ENCODE data around the gene CNNM3. TPM values are rescaled to one million over a fixed set of nuclear protein-coding genes. Genes with fewer than 3 reads are reported as not detected.
A peak's percentile ranks its signal among the peaks of the same experiment; 100 is the strongest.

The CNNM3 gene
- total RNA-seq, 1 experiment from 2014 or later, result 13.8 TPM

- H3K4me3 ChIP-seq (ENCODE audit: insufficient read depth, low read depth, low read length), result no peak overlapping the region
- H3K27me3 ChIP-seq (ENCODE audit: control insufficient read depth, insufficient read depth, low read length), result peaks cover 5% of the 10 kb centered on the region
- peak; percentile 72 for DNase-seq
- peaks cover 15% of the 10 kb centered on the region for H3K36me3 ChIP-seq (replicated peaks; ENCODE audit: control insufficient read depth, insufficient read depth, low read length)
Observed at GRCh38 chr2:96819876-96820511, 3.9 kb downstream of the CNNM3 start.

- Histone ChIP-seq H3K4me3 (ENCODE audit: insufficient read depth, low read depth, low read length) (no peak overlapping the region), H3K27me3 (ENCODE audit: control insufficient read depth, insufficient read depth, low read length) (peaks cover 5% of the 10 kb centered on the region), H3K36me3 (replicated peaks; ENCODE audit: control insufficient read depth, insufficient read depth, low read length) (peaks cover 21% of the 10 kb centered on the region)
- no peak for DNase-seq
Observed at GRCh38 chr2:96821113-96821675, 5.1 kb downstream of the CNNM3 start.

GRCh38 chr2:96822786-96823185, 6.7 kb downstream of the CNNM3 start:
- no peak for DNase-seq
- no peak overlapping the region for H3K4me3 ChIP-seq (ENCODE audit: insufficient read depth, low read depth, low read length)
- H3K27me3 ChIP-seq (ENCODE audit: control insufficient read depth, insufficient read depth, low read length), result no peaks in the 10 kb centered on the region
- peaks cover 24% of the 10 kb centered on the region for H3K36me3 ChIP-seq (replicated peaks; ENCODE audit: control insufficient read depth, insufficient read depth, low read length)

- no peak for DNase-seq
- Histone ChIP-seq H3K27me3 (ENCODE audit: control insufficient read depth, insufficient read depth, low read length) (no peaks in the 10 kb centered on the region), H3K36me3 (replicated peaks; ENCODE audit: control insufficient read depth, insufficient read depth, low read length) (peaks cover 26% of the 10 kb centered on the region), H3K4me3 (ENCODE audit: insufficient read depth, low read depth, low read length) (no peak overlapping the region)
Observed at GRCh38 chr2:96823198-96823597, 7.1 kb downstream of the CNNM3 start.

GRCh38 chr2:96824079-96824870, 8.2 kb downstream of the CNNM3 start:
- H3K27me3 ChIP-seq (ENCODE audit: control insufficient read depth, insufficient read depth, low read length), result no peaks in the 10 kb centered on the region
- H3K4me3 ChIP-seq (ENCODE audit: insufficient read depth, low read depth, low read length), result no peak overlapping the region
- H3K36me3 ChIP-seq (replicated peaks; ENCODE audit: control insufficient read depth, insufficient read depth, low read length), result peaks cover 31% of the 10 kb centered on the region
- DNase-seq, result no peak

- Histone ChIP-seq H3K36me3 (replicated peaks; ENCODE audit: control insufficient read depth, insufficient read depth, low read length) (peaks cover 31% of the 10 kb centered on the region), H3K27me3 (ENCODE audit: control insufficient read depth, insufficient read depth, low read length) (no peaks in the 10 kb centered on the region), H3K4me3 (ENCODE audit: insufficient read depth, low read depth, low read length) (no peak overlapping the region)
- DNase-seq, result no peak
Observed at GRCh38 chr2:96825057-96825456, 9.0 kb downstream of the CNNM3 start.

- no peak for DNase-seq
- Histone ChIP-seq H3K36me3 (replicated peaks; ENCODE audit: control insufficient read depth, insufficient read depth, low read length) (peaks cover 34% of the 10 kb centered on the region), H3K27me3 (ENCODE audit: control insufficient read depth, insufficient read depth, low read length) (no peaks in the 10 kb centered on the region), H3K4me3 (ENCODE audit: insufficient read depth, low read depth, low read length) (no peak overlapping the region)
Observed at GRCh38 chr2:96826546-96827278, 10.6 kb downstream of the CNNM3 start.

GRCh38 chr2:96828436-96828835, 12.4 kb downstream of the CNNM3 start:
- H3K36me3 ChIP-seq (replicated peaks; ENCODE audit: control insufficient read depth, insufficient read depth, low read length), result peaks cover 34% of the 10 kb centered on the region

GRCh38 chr2:96828874-96829273, 12.8 kb downstream of the CNNM3 start:
- Histone ChIP-seq H3K36me3 (replicated peaks; ENCODE audit: control insufficient read depth, insufficient read depth, low read length) (peaks cover 34% of the 10 kb centered on the region), H3K4me3 (ENCODE audit: insufficient read depth, low read depth, low read length) (no peak overlapping the region), H3K27me3 (ENCODE audit: control insufficient read depth, insufficient read depth, low read length) (no peaks in the 10 kb centered on the region)
- DNase-seq, result no peak

More at GRCh38 chr2:96828436-96828835, 12.4 kb downstream of the CNNM3 start:
- no peak for DNase-seq
- Histone ChIP-seq H3K27me3 (ENCODE audit: control insufficient read depth, insufficient read depth, low read length) (no peaks in the 10 kb centered on the region), H3K4me3 (ENCODE audit: insufficient read depth, low read depth, low read length) (no peak overlapping the region)

GRCh38 chr2:96830044-96830562, 14.0 kb downstream of the CNNM3 start:
- H3K36me3 ChIP-seq (replicated peaks; ENCODE audit: control insufficient read depth, insufficient read depth, low read length), result peaks cover 32% of the 10 kb centered on the region
- H3K27me3 ChIP-seq (ENCODE audit: control insufficient read depth, insufficient read depth, low read length), result no peaks in the 10 kb centered on the region
- DNase-seq, result no peak
- no peak overlapping the region for H3K4me3 ChIP-seq (ENCODE audit: insufficient read depth, low read depth, low read length)

- no peaks in the 10 kb centered on the region for H3K27me3 ChIP-seq (ENCODE audit: control insufficient read depth, insufficient read depth, low read length)
- DNase-seq, result peak; percentile 73
- no peak overlapping the region for H3K4me3 ChIP-seq (ENCODE audit: insufficient read depth, low read depth, low read length)
- H3K36me3 ChIP-seq (replicated peaks; ENCODE audit: control insufficient read depth, insufficient read depth, low read length), result peaks cover 26% of the 10 kb centered on the region
Observed at GRCh38 chr2:96831679-96832078, 15.6 kb downstream of the CNNM3 start.

GRCh38 chr2:96832408-96832753, 16.3 kb downstream of the CNNM3 start:
- Histone ChIP-seq H3K27me3 (ENCODE audit: control insufficient read depth, insufficient read depth, low read length) (no peaks in the 10 kb centered on the region), H3K4me3 (ENCODE audit: insufficient read depth, low read depth, low read length) (no peak overlapping the region), H3K36me3 (replicated peaks; ENCODE audit: control insufficient read depth, insufficient read depth, low read length) (peaks cover 26% of the 10 kb centered on the region)
- DNase-seq, result no peak

- no peaks in the 10 kb centered on the region for H3K27me3 ChIP-seq (ENCODE audit: control insufficient read depth, insufficient read depth, low read length)
- peak; percentile 93 for DNase-seq
- peaks cover 22% of the 10 kb centered on the region for H3K36me3 ChIP-seq (replicated peaks; ENCODE audit: control insufficient read depth, insufficient read depth, low read length)
- no peak overlapping the region; the same call in 1 of the 2 replicates for H3K4me3 ChIP-seq (ENCODE audit: insufficient read depth, low read depth, low read length)
Observed at GRCh38 chr2:96832754-96833507, 16.9 kb downstream of the CNNM3 start.

- Histone ChIP-seq H3K4me3 (ENCODE audit: insufficient read depth, low read depth, low read length) (no peak overlapping the region), H3K27me3 (ENCODE audit: control insufficient read depth, insufficient read depth, low read length) (no peaks in the 10 kb centered on the region), H3K36me3 (replicated peaks; ENCODE audit: control insufficient read depth, insufficient read depth, low read length) (peaks cover 7% of the 10 kb centered on the region)
- no peak for DNase-seq
Observed at GRCh38 chr2:96835830-96836229, 19.8 kb downstream of the CNNM3 start.

All from H7 (cell line).